ENCODE measurements around the gene UGT1A3. TPM values are rescaled to one million over a fixed set of nuclear protein-coding genes. Genes with fewer than 3 reads are reported as not detected.

UGT1A3 gene
- total RNA-seq, 5 donors from 2014 or later (not counting 1 experiment from before 2014, with no cell fraction given), result not detected

DNA sequence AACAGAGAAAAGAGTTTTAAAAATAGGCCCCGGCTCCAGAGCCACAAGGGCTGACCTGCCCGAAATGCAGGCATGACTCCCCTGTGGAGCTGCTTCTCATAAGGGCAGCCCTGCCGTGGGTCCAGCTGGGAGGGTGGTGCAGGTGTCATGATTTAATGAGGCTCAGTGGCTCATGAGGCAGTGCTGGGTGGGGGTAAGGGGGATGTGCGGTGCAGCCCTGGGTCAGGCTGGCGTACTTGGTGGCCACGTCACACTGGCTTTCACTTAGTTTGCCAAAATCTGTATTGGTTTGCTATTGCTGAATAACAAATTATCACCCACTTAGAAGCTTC lies 91.9 kb downstream of the UGT1A3 start:
- Mint-ChIP-seq H3K27me3 (peaks cover 14 to 29% of the 10 kb centered on the region in 2 donors), H3K9me3 (no peaks in the 10 kb centered on the region), H3K27ac (no peak overlapping the region), H3K36me3 (no peaks in the 10 kb centered on the region), H3K4me3 (no peak overlapping the region), H3K4me1 (peaks cover 0 to 5% (median 0%) of the 10 kb centered on the region in 3 donors)
- 83% methylated on average over 3 of the region's 6 CpGs for WGBS (ENCODE audit: insufficient coverage)
- Histone ChIP-seq H3K27me3 (replicated peaks in 1 of 2; ENCODE audit: control insufficient read depth in 2 of 2, extremely low read depth in 1 of 2, insufficient read depth in 2 of 2, low read length in 1 of 2) (peaks cover 0 to 53% of the 10 kb centered on the region in 2 experiments), H3K27ac (ENCODE audit: low read length) (no peak overlapping the region), H3K9me3 (no peaks in the 10 kb centered on the region), H3K4me1 (ENCODE audit: control insufficient read depth in 1 of 2, extremely low read depth in 1 of 2, insufficient read depth in 2 of 2, low read length in 2 of 2) (no peaks in the 10 kb centered on the region), H3K36me3 (ENCODE audit: control insufficient read depth in 2 of 2, extremely low read depth in 1 of 2, insufficient read depth in 1 of 2, low read length in 1 of 2) (no peaks in the 10 kb centered on the region), H3K4me3 (ENCODE audit: control insufficient read depth in 1 of 2, extremely low read depth in 1 of 2, low read length in 1 of 2) (no peak overlapping the region)
- ChIA-PET POLR2A (no interaction called here), CTCF (no interaction called here)
- ATAC-seq (replicated peaks in 1 of 4) (no peak), DNase-seq (no peak)

GRCh38 chr2:233821196-233821595 lies 92.4 kb downstream of the UGT1A3 start:
- no peaks in the 10 kb centered on the region for H3K9me3 Mint-ChIP-seq
- H3K27me3 ChIP-seq (replicated peaks in 1 of 2; ENCODE audit: control insufficient read depth in 2 of 2, extremely low read depth in 1 of 2, insufficient read depth in 2 of 2, low read length in 1 of 2), result peaks cover 0 to 53% of the 10 kb centered on the region in 2 experiments
- no peaks in the 10 kb centered on the region for H3K4me1 ChIP-seq (ENCODE audit: control insufficient read depth in 1 of 2, extremely low read depth in 1 of 2, insufficient read depth in 2 of 2, low read length in 2 of 2)
- POLR2A ChIA-PET, result no interaction called here
- H3K4me3 ChIP-seq (ENCODE audit: control insufficient read depth in 1 of 2, extremely low read depth in 1 of 2, low read length in 1 of 2), result no peak overlapping the region
- no peaks in the 10 kb centered on the region for H3K9me3 ChIP-seq
- no peak overlapping the region for H3K27ac Mint-ChIP-seq
- H3K4me3 Mint-ChIP-seq, result no peak overlapping the region
- H3K27ac ChIP-seq (ENCODE audit: low read length), result no peak overlapping the region
- peaks cover 16 to 26% of the 10 kb centered on the region in 2 donors for H3K27me3 Mint-ChIP-seq
- H3K4me1 Mint-ChIP-seq, result peaks cover 0 to 5% (median 0%) of the 10 kb centered on the region in 3 donors
- no peaks in the 10 kb centered on the region for H3K36me3 Mint-ChIP-seq
- H3K36me3 ChIP-seq (ENCODE audit: control insufficient read depth in 2 of 2, extremely low read depth in 1 of 2, insufficient read depth in 1 of 2, low read length in 1 of 2), result no peaks in the 10 kb centered on the region
- ATAC-seq (replicated peaks in 1 of 4) (no peak), DNase-seq (no peak)
- WGBS (ENCODE audit: insufficient coverage), result 100% methylated on average over 1 of the region's 3 CpGs
- CTCF ChIA-PET, result no interaction called here

DNA sequence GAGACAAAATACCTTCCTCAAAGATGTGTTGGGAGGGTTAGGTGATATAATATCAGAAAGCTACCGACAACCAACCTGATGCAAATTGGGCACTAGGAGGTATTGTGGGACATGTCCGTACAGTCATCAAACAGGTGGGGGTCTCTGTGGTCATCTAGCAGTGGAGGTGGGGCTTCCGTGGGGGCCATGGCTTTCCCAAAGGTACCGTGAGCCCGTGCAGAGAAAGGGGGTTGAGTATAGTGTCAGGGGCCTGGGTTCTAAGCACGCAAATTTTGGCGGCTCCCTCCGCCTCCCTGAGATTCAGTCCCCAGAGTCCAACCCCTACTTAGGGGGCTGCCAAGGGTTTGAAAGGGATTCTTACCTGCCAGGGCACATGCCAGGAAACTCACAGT lies 92.9 kb downstream of the UGT1A3 start:
- H3K4me1 ChIP-seq (ENCODE audit: control insufficient read depth in 1 of 2, extremely low read depth in 1 of 2, insufficient read depth in 2 of 2, low read length in 2 of 2), result no peaks in the 10 kb centered on the region
- ATAC-seq (replicated peaks in 1 of 4), result no peak
- no peak overlapping the region for H3K27ac ChIP-seq (ENCODE audit: low read length)
- no peak for DNase-seq
- no peak overlapping the region for H3K27ac Mint-ChIP-seq
- POLR2A ChIA-PET, result no interaction called here
- no peaks in the 10 kb centered on the region for H3K9me3 ChIP-seq
- H3K27me3 Mint-ChIP-seq, result peaks cover 15 to 22% of the 10 kb centered on the region in 2 donors
- CTCF ChIA-PET, result no interaction called here
- no peak overlapping the region for H3K4me3 Mint-ChIP-seq
- peaks cover 0 to 5% (median 0%) of the 10 kb centered on the region in 3 donors for H3K4me1 Mint-ChIP-seq
- H3K36me3 Mint-ChIP-seq, result no peaks in the 10 kb centered on the region
- no peak overlapping the region for H3K4me3 ChIP-seq (ENCODE audit: control insufficient read depth in 1 of 2, extremely low read depth in 1 of 2, low read length in 1 of 2)
- H3K9me3 Mint-ChIP-seq, result no peaks in the 10 kb centered on the region
- H3K36me3 ChIP-seq (ENCODE audit: control insufficient read depth in 2 of 2, extremely low read depth in 1 of 2, insufficient read depth in 1 of 2, low read length in 1 of 2), result no peaks in the 10 kb centered on the region
- peaks cover 0 to 52% of the 10 kb centered on the region in 2 experiments for H3K27me3 ChIP-seq (replicated peaks in 1 of 2; ENCODE audit: control insufficient read depth in 2 of 2, extremely low read depth in 1 of 2, insufficient read depth in 2 of 2, low read length in 1 of 2)
- WGBS (ENCODE audit: insufficient coverage), result 90% methylated on average over 2 of the region's 8 CpGs

DNA sequence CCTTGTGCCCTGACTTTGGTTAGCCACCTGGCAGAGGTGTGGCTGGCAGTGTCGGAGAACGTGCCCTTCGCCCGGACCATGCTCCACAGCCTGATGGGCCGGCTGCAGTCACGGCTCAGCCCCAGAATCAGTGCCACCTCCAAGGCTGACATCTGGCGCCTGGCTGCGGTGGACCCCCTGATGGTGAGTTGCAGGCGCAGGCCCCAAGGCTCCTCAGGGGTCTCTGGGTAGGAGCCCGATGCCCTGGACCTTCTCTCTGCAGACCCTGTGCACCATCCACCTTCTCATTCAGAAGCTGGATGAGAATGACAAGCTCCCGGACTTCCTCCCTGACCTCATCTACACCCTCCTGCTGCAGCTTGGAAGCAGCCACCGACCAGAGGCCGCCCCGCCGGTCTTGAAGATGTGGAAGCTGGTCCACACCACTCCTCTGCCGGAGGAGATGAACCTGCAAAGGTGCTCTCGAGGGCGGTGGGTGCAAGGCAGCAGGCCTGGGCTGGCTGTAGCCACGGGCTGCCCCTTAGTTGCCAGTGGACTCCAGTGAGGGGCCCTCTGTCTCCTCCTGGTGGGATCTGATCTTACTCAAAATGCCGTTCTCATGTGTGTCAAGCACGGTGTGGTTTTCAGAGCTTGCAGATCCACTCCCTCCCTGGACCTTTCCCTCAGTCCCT lies 93.4 kb downstream of the UGT1A3 start:
- H3K9me3 ChIP-seq, result no peaks in the 10 kb centered on the region
- Mint-ChIP-seq H3K4me1 (peaks cover 0 to 2% (median 0%) of the 10 kb centered on the region in 3 donors), H3K27ac (no peak overlapping the region), H3K27me3 (peaks cover 12 to 21% of the 10 kb centered on the region in 2 donors), H3K9me3 (no peaks in the 10 kb centered on the region), H3K4me3 (no peak overlapping the region), H3K36me3 (no peaks in the 10 kb centered on the region)
- H3K4me1 ChIP-seq (ENCODE audit: control insufficient read depth in 1 of 2, extremely low read depth in 1 of 2, insufficient read depth in 2 of 2, low read length in 2 of 2), result no peaks in the 10 kb centered on the region
- CTCF ChIA-PET, result no interaction called here
- H3K27me3 ChIP-seq (replicated peaks in 1 of 2; ENCODE audit: control insufficient read depth in 2 of 2, extremely low read depth in 1 of 2, insufficient read depth in 2 of 2, low read length in 1 of 2), result peaks cover 0 to 48% of the 10 kb centered on the region in 2 experiments
- H3K36me3 ChIP-seq (ENCODE audit: control insufficient read depth in 2 of 2, extremely low read depth in 1 of 2, insufficient read depth in 1 of 2, low read length in 1 of 2), result no peaks in the 10 kb centered on the region
- no peak overlapping the region for H3K27ac ChIP-seq (ENCODE audit: low read length)
- POLR2A ChIA-PET, result no interaction called here
- no peak for ATAC-seq (replicated peaks in 1 of 4)
- 94% methylated on average over 21 of the region's 21 CpGs for WGBS (ENCODE audit: insufficient coverage)
- H3K4me3 ChIP-seq (ENCODE audit: control insufficient read depth in 1 of 2, extremely low read depth in 1 of 2, low read length in 1 of 2), result no peak overlapping the region
- DNase-seq, result peak in 1 of 35 experiments; percentile 13

Other genes with a start within 250 kb of the UGT1A3 start
- 10 to 100 TPM; 17.3 to 24.5 (median 20.4) TPM for gene USP40, start 162.3 kb upstream of the UGT1A3 start, total RNA-seq
- gene UGT1A8, start 111.4 kb upstream of the UGT1A3 start, total RNA-seq, result not detected
- gene UGT1A10, start 92.6 kb upstream of the UGT1A3 start, total RNA-seq, result not detected
- not detected for gene UGT1A9, start 57.1 kb upstream of the UGT1A3 start, total RNA-seq
- gene UGT1A7, start 47.1 kb upstream of the UGT1A3 start, total RNA-seq, result under 1 TPM in 1 of 5 donors, not detected in 4; 0.10 TPM
- gene UGT1A6, start 36.2 kb upstream of the UGT1A3 start, total RNA-seq, result under 1 TPM in 1 of 5 donors, not detected in 4; 0.32 TPM
- gene UGT1A5, start 16.1 kb upstream of the UGT1A3 start, total RNA-seq, result not detected
- not detected for gene UGT1A4, start 10.3 kb upstream of the UGT1A3 start, total RNA-seq
- not detected for gene UGT1A1, start 31.2 kb downstream of the UGT1A3 start, total RNA-seq
- gene MROH2A, start 49.3 kb downstream of the UGT1A3 start, total RNA-seq, result not detected
- 1 to 10 TPM in 3 of 5 donors, under 1 TPM in 2; 0.33 to 1.7 (median 1.1) TPM for gene HJURP, start 125.5 kb downstream of the UGT1A3 start, total RNA-seq
- gene TRPM8, start 188.3 kb downstream of the UGT1A3 start, total RNA-seq, result not detected